HG02870 (cell line): ENCODE data around the gene UVSSA.
"Not testable (repeated sequence)": the region's sequence is repeated elsewhere in the genome, so short reads cannot be mapped to it uniquely, and the experiment has no call there.

Experiments
- ATAC-seq: cut with Tn5 transposase; IDR thresholded peaks from one replicate; pipeline ENCODE4 v1.9.1; 2021; ENCODE audit warnings: mild to moderate bottlenecking, moderate library complexity; ENCODE audit not compliant: unreplicated experiment

The UVSSA gene

GRCh38 chr4:1329408-1330371, 17.3 kb upstream of the UVSSA start:
- ATAC-seq: no peak

- no peak for ATAC-seq
Measured at GRCh38 chr4:1330761-1331590, 16.0 kb upstream of the UVSSA start.

- no peak for ATAC-seq
Measured at GRCh38 chr4:1331591-1332353, 15.2 kb upstream of the UVSSA start.

- ATAC-seq: no peak
Measured at GRCh38 chr4:1332686-1333085, 14.3 kb upstream of the UVSSA start.

GRCh38 chr4:1333256-1333655, 13.8 kb upstream of the UVSSA start:
- no peak for ATAC-seq

GRCh38 chr4:1333851-1334578, 13.0 kb upstream of the UVSSA start:
- not testable (repeated sequence) for ATAC-seq

- no peak for ATAC-seq
Measured at GRCh38 chr4:1334579-1334895, 12.5 kb upstream of the UVSSA start.

GRCh38 chr4:1335193-1335883, 11.7 kb upstream of the UVSSA start:
- not testable (repeated sequence) for ATAC-seq

- no peak for ATAC-seq
Measured at GRCh38 chr4:1336088-1336491, 10.9 kb upstream of the UVSSA start.

GRCh38 chr4:1337376-1337831, 9.6 kb upstream of the UVSSA start:
- no peak for ATAC-seq

GRCh38 chr4:1337951-1338751, 8.9 kb upstream of the UVSSA start:
- no peak for ATAC-seq

- ATAC-seq: no peak
Measured at GRCh38 chr4:1338752-1339414, 8.1 kb upstream of the UVSSA start.

- ATAC-seq: no peak
Measured at GRCh38 chr4:1339489-1339888, 7.5 kb upstream of the UVSSA start.

GRCh38 chr4:1340181-1340747, 6.7 kb upstream of the UVSSA start:
- no peak for ATAC-seq

- no peak for ATAC-seq
Measured at GRCh38 chr4:1340861-1341260, 6.1 kb upstream of the UVSSA start.

GRCh38 chr4:1342003-1342402, 5.0 kb upstream of the UVSSA start:
- no peak for ATAC-seq

- no peak for ATAC-seq
Measured at GRCh38 chr4:1344696-1345095, 2.3 kb upstream of the UVSSA start.
